ES-I3 (cell line): Measurements from ENCODE around the gene HNRNPUL2.
"Not testable (repeated sequence)": the region's sequence is repeated elsewhere in the genome, so short reads cannot be mapped to it uniquely, and the experiment has no call there.

Experiments used
- H3K36me3 ChIP-seq: 2 replicates; pipeline ENCODE4 v1.6.1; 2013; ENCODE audit warnings: mild to moderate bottlenecking, low read length, control low read depth, moderate library complexity; ENCODE audit not compliant: insufficient read depth
- H3K4me1 ChIP-seq: 2 replicates; pipeline ENCODE4 v1.6.1; 2013; ENCODE audit warnings: mild to moderate bottlenecking, control low read depth, low read length; ENCODE audit not compliant: insufficient read depth
- H3K9ac ChIP-seq: 2 replicates; pipeline ENCODE4 v1.6.1; 2013; ENCODE audit warnings: low read depth, mild to moderate bottlenecking, low read length, moderate library complexity
- H3K9me3 ChIP-seq: 2 replicates; pipeline ENCODE4 v1.6.1; 2013; ENCODE audit warnings: mild to moderate bottlenecking, low read length, moderate library complexity; ENCODE audit not compliant: control insufficient read depth, insufficient read depth

HNRNPUL2 gene

GRCh38 chr11:62747475-62748160 is 20.4 kb upstream of the HNRNPUL2 start:
- Histone ChIP-seq H3K36me3 (peaks cover 10% of the 10 kb centered on the region), H3K9ac (no peak overlapping the region; the same call in 1 of the 2 replicates), H3K4me1 (no peaks in the 10 kb centered on the region), H3K9me3 (no peaks in the 10 kb centered on the region)

GRCh38 chr11:62737196-62737595 is 9.9 kb upstream of the HNRNPUL2 start:
- Histone ChIP-seq H3K9me3 (no peaks in the 10 kb centered on the region), H3K4me1 (no peaks in the 10 kb centered on the region), H3K36me3 (peaks cover 10% of the 10 kb centered on the region), H3K9ac (no peak overlapping the region)

DNA sequence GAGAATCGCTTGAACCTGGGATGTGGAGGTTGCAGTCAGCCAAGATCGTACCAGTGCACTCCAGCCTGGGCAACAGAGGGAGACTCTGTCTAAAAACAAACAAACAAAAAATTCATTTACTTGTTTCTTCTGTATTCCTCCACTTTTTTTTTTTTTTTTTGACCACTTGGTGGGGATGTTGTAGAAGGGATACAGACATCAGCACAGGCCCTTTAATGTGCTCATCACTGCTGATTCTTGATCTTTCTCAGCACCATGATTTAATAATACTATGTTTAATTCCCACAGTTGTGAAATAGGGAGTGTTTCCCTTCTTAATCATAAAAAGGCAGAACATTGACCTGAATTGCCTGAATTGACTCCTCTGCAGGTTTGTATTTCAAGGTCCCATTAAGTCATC is 5.6 kb upstream of the HNRNPUL2 start:
- Histone ChIP-seq H3K4me1 (no peaks in the 10 kb centered on the region), H3K9ac (no peak overlapping the region), H3K36me3 (no peaks in the 10 kb centered on the region; the same call in none of the 2 replicates), H3K9me3 (no peaks in the 10 kb centered on the region)

- not testable (repeated sequence) for H3K4me1 ChIP-seq, H3K36me3 ChIP-seq, H3K9me3 ChIP-seq, H3K9ac ChIP-seq
Measured at GRCh38 chr11:62730076-62730475, 2.8 kb upstream of the HNRNPUL2 start.

DNA sequence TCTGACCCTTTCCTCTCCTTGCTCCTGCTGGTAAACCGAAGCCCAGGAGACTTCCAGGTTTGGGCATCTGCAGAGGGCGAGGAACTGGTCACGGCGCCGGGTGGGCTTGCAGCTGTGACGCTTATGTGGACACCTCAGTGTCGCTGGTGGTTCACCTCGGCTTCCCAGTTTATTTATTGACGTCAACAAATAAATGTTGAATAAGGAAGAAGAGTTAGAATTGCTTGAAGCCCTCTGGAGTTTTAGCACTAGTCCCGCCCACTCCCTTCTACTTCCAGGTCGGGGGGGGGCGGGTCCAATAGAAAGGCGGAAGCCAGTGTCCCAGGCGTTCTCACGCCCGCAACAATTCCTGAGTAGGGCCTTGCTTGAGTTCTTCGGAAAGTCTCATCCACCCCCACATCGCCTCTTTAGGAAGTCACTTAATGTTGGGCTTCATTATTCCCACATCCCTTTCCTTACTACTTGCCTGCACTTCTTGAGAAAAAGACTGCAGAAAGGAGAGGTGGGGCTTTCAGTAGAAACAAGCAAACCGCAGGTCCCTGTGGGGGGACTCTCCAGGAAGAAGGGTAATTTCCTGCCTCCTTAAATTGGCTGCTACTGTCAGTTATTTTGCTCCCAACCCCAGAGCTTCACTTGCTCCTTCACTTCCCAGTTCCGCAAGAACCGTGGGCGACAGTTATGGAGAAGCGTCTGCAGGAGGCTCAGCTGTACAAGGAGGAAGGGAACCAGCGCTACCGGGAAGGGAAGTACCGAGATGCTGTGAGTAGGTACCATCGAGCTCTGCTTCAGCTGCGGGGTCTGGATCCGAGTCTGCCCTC is 1.1 kb upstream of the HNRNPUL2 start, which contains the start of gene TTC9C:
Gene TTC9C (plus strand): TSS at position 316 of the 818 bp plus-strand sequence. CDS start 363 bp downstream, at position 679.
- Histone ChIP-seq H3K9me3 (no peaks in the 10 kb centered on the region), H3K9ac (peak within 1 kb of the TSS; percentile 69), H3K36me3 (peaks cover 9% of the 10 kb centered on the region), H3K4me1 (no peaks in the 10 kb centered on the region; the same call in 1 of the 2 replicates)

GRCh38 chr11:62727872-62728170 is 564 bp upstream of the HNRNPUL2 start:
- H3K9ac ChIP-seq: peak overlapping the region; percentile 69
- H3K4me1 ChIP-seq: no peaks in the 10 kb centered on the region; the same call in 1 of the 2 replicates
- H3K9me3 ChIP-seq: no peaks in the 10 kb centered on the region
- H3K36me3 ChIP-seq: peaks cover 13% of the 10 kb centered on the region

GRCh38 chr11:62726915-62727164 is 417 bp downstream of the HNRNPUL2 start:
- H3K9me3 ChIP-seq: no peaks in the 10 kb centered on the region
- peaks cover 22% of the 10 kb centered on the region for H3K36me3 ChIP-seq
- no peaks in the 10 kb centered on the region; the same call in 1 of the 2 replicates for H3K4me1 ChIP-seq
- H3K9ac ChIP-seq: peak overlapping the region; percentile 69

- peak overlapping the region; percentile 69 for H3K9ac ChIP-seq
- H3K36me3 ChIP-seq: peaks cover 27% of the 10 kb centered on the region
- H3K9me3 ChIP-seq: no peaks in the 10 kb centered on the region
- H3K4me1 ChIP-seq: no peaks in the 10 kb centered on the region; the same call in 1 of the 2 replicates
Measured at GRCh38 chr11:62726156-62726914, 922 bp downstream of the HNRNPUL2 start.

DNA sequence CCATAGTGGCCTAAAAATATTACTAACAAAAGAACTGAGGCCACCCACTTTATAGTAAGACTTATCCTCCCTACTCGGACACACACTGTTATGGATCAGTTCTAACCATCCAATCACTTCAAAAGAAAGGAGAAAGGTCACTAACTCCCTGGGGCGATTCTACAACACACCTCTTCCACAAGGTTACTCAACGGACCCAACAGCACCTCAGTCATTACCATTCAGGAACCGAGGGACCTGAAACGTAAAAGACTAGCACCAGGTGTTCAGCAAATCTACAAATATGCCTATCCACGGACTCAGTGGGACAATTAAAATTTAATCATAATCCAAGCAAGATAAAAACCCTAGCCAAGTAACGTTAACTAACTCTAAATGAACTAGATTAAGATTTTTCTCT is 1.6 kb downstream of the HNRNPUL2 start:
- H3K9ac ChIP-seq: peak overlapping the region; percentile 69
- no peaks in the 10 kb centered on the region; the same call in 1 of the 2 replicates for H3K4me1 ChIP-seq
- H3K9me3 ChIP-seq: no peaks in the 10 kb centered on the region
- peaks cover 34% of the 10 kb centered on the region for H3K36me3 ChIP-seq

DNA sequence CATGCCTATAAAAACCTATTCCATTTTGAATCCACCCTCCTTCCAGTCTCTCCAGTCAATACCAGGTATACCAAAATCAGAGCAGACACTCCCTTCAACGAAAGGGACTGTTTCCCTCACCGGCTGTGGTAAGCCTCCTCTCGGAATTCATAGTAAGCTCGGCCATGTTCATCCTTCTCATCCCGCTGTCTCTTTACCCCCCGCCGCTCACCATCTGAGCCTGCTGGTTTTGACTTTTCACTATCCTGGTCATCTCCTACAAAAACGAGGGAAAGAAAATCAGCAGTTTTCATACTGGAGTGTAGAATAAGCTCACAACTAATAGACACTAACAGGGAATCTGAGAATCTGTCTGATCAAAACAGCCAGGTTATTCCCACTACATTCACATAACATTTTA is 3.1 kb downstream of the HNRNPUL2 start:
- no peaks in the 10 kb centered on the region for H3K9me3 ChIP-seq
- no peaks in the 10 kb centered on the region; the same call in 1 of the 2 replicates for H3K4me1 ChIP-seq
- no peak overlapping the region for H3K9ac ChIP-seq
- peaks cover 45% of the 10 kb centered on the region for H3K36me3 ChIP-seq

DNA sequence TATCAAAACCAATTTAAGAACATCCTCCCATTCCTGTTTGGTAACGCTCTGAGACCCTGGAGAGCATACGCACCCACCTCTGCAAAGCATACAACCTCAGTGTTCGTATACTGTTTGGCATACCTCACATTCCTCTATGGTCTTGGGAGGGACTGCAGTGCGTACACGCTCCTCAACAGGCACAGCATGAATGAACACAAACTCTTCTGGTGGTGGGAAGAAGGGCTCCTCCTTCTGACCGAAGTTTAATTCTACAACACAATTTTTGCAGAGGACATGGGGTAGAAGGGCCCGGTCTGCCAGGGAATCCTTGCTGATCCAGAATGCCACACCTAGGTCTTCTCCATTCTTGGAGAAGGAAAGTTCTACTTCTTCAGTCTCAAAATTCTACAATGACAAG is 5.3 kb downstream of the HNRNPUL2 start:
- Histone ChIP-seq H3K36me3 (peaks cover 46% of the 10 kb centered on the region), H3K9me3 (no peaks in the 10 kb centered on the region), H3K4me1 (no peaks in the 10 kb centered on the region; the same call in 1 of the 2 replicates), H3K9ac (no peak overlapping the region)

- no peak overlapping the region for H3K9ac ChIP-seq
- peaks cover 68% of the 10 kb centered on the region for H3K36me3 ChIP-seq
- no peaks in the 10 kb centered on the region for H3K9me3 ChIP-seq
- H3K4me1 ChIP-seq: no peaks in the 10 kb centered on the region
Measured at GRCh38 chr11:62719302-62719978, 7.8 kb downstream of the HNRNPUL2 start.

GRCh38 chr11:62716816-62717215 is 10.4 kb downstream of the HNRNPUL2 start:
- H3K36me3 ChIP-seq: peaks cover 45% of the 10 kb centered on the region
- H3K4me1 ChIP-seq: no peaks in the 10 kb centered on the region
- H3K9me3 ChIP-seq: no peaks in the 10 kb centered on the region
- H3K9ac ChIP-seq: no peak overlapping the region

DNA sequence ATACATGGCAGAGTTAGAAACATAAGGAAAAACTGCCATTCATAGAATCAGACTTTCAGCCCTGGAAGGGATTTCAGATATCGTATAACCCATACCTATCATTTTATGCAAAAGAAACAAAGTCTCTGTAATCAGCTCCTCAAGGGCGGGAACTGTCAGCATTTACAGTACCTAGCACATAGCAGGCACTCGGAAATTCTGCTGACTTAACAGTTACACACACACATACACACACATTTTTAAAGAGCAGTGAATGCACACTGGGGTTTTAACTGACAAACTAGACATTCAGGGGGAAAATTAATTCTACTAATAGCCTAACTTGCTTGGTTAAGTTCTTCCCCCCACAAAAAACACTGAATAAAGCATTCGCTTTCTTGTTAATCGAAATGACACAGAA is 11.1 kb downstream of the HNRNPUL2 start:
- no peak overlapping the region for H3K9ac ChIP-seq
- no peaks in the 10 kb centered on the region for H3K4me1 ChIP-seq
- H3K36me3 ChIP-seq: peaks cover 39% of the 10 kb centered on the region

More for the DNA sequence above, 11.1 kb downstream of the HNRNPUL2 start:
- no peaks in the 10 kb centered on the region for H3K9me3 ChIP-seq
